GM21717 (cell line): ENCODE measurements around the gene CAV1.
"Not testable (repeated sequence)": the region's sequence is repeated elsewhere in the genome, so short reads cannot be mapped to it uniquely, and the experiment has no call there.

Experiments used
- ATAC-seq: cut with Tn5 transposase; IDR thresholded peaks from one replicate; pipeline ENCODE4 v1.9.1; 2021; ENCODE audit warnings: mild to moderate bottlenecking, moderate library complexity; ENCODE audit not compliant: unreplicated experiment

CAV1 gene, protein sequence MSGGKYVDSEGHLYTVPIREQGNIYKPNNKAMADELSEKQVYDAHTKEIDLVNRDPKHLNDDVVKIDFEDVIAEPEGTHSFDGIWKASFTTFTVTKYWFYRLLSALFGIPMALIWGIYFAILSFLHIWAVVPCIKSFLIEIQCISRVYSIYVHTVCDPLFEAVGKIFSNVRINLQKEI

DNA sequence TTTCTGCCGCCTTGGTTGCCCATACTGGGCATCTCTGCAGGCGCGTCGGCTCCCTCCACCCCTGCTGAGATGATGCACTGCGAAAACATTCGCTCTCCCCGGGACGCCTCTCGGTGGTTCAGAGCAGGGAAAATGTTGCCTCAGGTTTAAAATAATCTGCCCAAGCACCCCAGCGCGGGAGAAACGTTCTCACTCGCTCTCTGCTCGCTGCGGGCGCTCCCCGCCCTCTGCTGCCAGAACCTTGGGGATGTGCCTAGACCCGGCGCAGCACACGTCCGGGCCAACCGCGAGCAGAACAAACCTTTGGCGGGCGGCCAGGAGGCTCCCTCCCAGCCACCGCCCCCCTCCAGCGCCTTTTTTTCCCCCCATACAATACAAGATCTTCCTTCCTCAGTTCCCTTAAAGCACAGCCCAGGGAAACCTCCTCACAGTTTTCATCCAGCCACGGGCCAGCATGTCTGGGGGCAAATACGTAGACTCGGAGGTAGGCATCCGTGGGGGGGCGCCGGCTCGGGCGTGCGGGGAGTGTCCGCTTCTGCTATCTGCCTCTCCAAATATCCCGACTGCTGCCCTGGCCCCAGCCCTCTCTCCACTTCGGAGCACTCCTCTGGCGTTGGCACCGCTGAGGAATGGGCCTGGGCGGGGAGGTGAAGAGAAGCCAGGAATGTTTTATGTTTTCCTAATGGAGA, at the start of gene CAV1:
TSS of gene CAV1 (plus strand) at position 428 of the 689 bp plus-strand sequence. CDS start at position 455, 27 bp downstream.
- ATAC-seq = peak; percentile 29

DNA sequence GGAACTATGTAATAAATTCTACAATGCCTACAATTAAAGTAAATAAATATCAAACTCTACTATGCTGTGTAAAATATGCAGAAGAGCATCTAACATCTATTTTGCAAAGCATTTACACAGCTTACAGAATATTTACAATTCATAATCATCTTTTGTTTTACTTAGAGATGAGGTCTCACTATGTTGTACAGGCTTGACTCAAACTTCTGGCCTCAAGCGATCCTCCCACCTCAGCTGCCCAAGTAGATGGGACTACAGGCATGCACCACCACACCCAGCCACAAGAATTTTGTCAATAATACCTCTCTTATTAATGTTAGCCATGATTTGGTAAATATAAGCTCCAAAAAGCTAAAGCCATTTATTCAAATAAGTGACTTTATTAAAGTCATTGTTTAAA, 47.2 kb upstream of the CAV1 start:
- ATAC-seq = no peak

DNA sequence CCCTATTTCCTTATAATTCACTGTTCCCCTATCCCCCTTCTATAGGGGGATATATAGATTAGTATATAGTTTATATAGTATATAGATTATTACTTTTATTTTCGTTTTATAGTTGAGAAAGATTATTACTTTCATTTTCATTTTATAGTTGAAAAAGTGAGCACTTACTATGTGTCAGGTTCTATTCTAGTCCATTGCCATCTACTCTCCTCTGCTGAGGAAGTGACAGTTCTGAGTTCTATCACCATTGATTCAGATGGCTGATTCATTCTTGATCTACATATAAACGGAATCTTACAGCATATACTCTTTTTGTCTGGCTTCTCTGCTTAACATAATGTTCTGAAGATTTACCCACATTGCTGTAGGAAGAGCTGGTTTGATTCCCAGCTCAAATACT, 46.0 kb upstream of the CAV1 start:
- no peak for ATAC-seq

DNA sequence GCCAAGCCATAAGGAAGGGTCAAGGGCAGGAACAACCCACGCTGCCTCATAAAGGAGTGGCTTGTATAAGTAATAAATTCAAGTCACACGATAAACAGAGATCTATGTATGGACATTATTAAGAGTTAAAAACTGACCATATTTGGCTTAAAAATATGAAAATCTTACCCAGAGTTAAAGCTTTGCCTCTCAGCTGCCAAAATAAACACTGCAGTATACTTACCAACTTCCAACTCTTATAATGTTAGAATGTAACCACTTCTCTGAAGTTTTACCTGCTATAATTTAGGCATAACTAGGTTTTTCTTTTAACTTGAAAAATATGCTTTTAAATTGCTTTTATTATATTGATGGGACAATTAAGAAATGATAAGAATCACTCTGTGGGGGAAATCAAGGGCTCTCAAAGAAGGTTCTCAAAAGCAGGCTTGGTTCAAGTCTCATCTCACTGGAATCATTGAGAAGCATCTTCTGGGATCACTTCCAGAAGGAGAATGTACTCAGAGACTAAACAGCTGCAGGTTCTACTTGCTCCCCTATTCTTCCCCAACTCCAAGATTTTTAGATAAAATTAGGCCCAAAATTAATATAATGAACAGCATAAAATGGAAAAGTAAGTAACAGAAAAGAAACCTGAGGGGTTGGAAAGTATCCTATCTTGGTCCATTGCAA, 41.4 kb upstream of the CAV1 start:
- no peak for ATAC-seq

DNA sequence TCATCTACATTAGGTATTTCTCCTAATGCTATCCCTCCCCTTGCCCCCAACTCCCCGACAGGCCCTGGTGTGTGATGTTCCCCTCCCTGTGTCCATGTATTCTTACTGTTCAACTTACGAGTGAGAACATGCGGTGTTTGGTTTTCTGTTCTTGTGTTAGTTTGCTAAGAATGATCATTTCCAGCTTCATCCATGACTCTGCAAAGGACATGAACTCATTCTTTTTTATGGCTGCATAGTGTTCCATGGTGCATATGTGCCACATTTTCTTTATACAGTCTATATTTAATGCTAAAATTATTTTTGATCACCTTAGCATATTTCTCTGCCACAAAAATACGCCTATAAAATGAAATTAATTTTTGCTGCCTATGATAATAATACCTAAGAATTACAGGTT, 40.4 kb upstream of the CAV1 start:
- not testable (repeated sequence) for ATAC-seq

DNA sequence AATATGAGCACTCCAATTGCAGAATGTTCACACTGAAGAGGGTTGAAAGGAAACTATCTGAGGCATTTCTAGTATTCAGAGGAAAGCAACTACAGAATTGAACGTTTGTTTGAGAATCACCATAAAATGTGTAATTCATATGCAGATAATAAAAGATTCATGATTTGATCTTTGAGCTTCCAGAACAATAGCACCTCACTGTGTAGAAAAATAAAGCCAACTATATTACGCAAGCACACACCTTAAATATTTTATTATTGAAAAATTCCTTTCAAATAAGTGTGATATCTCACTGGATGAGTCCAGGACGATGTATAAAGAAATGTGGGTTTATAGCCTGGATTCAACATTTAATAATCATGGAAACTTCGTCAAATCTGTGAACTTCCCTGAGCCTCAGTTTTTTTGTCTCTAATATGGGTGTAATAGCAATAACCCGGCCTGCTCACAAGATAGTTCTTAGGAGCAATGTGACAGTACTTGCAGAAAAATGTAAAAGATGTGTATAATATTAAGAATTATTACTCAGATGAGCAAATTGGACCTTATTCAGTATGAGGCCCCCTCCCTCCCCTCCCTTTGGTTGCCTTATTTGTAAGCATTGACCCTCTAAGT, 36.8 kb upstream of the CAV1 start:
- no peak for ATAC-seq

DNA sequence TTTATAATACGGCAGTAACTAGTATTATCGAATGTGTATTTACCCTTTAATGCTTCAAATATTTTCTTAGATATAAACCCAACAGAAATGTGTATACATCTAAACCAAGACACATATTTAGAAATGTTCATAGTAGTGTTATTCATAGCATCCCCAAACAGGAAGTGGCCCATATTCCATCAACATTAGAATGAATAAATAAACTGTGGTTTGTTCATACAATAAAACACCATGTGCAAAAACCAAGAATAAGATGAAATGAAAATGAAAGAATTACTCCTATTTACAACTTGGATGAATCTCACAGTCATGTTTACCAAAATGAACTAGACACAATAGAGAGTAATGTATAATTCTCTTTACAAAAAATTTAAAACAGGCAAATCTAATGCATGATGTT, 34.5 kb upstream of the CAV1 start:
- no peak for ATAC-seq

DNA sequence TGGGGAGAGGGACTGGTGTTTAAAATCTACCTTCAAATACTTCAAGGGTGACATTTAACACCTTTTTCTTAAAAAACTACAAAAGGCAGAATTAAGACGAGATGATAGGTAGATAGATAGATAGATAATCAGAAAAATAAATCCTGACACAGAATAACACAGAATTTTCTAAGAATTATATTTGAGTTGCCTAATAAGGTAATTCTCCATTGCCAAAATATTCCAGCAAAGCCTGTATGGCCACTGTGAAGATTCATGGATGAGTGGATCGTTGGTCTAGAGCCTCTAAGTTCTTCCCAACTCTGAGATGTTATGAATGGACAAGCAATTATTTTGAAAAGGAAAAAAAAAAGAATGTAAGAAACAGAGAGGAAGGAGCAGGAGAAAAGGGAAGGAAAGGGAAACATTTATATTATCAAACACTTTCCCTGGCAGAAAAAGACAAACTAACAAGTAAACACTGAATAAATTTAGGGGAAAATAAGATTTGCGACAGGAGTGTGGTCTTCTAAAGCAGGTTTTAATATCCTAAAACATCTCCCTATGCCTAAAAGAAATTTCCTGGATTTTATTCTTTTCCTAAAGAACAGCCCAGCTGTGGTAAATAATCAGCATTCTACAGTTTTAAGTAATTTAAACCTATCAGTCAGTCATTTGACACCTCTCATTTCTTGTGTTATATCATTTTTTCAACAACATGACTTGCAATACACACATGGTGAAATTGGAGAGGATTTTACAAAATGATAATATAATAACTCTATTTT, 32.8 kb upstream of the CAV1 start:
- ATAC-seq = no peak

DNA sequence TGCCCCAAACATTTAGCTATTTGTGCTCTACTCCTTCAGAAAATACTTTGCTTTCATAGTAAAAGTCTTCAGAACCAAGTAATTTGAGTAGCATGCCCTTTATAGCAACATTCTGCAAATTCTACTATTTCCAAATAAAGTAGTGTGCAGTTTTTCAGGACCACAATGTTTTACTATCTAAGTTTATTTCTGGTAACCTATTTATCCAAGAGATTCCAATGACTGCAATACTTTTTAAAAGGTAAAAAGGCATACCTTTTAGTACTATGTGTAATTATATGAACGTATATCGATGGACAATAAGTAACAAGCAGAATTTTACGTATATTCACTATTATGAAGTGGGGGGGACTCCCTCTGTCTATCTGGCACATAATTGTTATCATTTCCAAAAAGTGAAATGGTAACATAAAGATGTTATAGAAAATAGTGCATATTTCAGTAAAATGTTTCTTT, 32.2 kb upstream of the CAV1 start:
- ATAC-seq = no peak

DNA sequence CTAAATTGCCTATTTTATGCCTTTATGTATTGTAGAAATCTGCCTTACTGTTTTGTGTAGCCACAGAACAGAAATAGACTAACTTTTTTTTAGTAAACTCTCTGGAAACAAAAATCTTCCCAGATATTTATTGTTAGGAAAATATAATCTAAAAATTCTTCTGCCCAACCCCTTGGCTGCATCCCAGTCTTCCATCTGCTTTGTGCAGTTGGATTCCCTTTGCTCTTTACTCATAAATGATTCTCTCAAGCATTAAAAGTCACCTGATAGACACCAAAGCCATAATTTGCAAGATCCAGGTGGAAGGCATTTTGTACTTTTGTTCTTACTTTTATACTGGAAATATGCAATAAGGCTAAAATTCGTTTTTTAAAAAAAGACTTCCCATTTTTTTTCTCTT, 31.4 kb upstream of the CAV1 start:
- ATAC-seq = no peak

DNA sequence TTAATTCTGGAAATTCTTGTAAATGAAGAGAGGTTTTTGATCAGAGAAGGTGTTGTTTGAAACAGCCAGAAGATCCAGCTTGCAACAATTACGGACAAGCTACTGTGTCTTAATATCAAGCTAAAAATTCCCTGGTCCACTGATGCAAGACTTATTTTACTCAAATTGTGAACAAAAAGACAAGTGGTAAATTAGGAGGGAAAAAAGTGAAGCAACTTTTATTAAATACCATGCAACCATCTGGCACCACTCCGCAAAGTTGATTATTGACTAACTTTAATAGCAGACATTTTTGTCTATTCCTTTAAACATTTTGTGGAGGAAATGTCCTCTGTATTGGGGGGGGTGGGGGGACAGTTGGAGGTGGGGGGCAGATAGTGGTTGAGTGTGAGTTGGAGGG, 30.4 kb upstream of the CAV1 start:
- no peak for ATAC-seq

DNA sequence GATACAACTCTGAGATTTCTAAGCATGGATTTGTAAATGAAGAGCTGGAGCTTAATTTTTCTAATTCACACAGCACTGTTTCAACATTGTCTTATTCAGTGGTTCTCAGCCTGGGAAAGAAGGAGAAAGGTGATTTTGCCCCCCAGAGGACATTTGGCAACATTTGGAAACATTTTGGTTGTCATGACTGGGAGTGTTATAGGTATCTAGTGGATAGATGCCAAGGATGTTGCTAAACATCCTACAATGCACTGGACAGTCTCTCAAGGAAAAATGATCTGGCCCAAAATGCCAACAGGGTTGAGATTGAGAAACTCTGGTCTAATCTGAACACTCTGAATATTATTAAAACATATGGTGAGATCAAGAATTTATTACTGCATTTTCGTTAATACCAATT, 29.1 kb upstream of the CAV1 start:
- ATAC-seq = no peak

DNA sequence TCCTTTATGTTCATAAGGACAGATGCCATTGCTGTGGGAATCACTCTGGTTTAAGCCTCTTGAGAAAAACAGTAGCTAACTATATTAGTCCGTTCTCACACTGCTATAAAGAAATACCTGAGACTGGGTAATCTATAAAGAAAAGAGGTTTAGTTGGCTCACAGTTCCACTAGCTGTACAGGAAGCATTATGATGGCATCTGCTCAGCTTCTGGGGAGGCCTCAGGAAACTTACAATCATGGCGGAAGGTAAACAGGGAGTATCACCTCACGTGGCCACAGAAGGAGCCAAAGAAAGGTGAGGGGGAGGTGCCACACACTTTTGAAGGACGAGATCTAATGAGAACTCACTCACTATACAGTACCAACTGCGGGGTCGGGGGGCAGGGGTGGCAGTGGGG, 28.2 kb upstream of the CAV1 start:
- ATAC-seq = no peak

DNA sequence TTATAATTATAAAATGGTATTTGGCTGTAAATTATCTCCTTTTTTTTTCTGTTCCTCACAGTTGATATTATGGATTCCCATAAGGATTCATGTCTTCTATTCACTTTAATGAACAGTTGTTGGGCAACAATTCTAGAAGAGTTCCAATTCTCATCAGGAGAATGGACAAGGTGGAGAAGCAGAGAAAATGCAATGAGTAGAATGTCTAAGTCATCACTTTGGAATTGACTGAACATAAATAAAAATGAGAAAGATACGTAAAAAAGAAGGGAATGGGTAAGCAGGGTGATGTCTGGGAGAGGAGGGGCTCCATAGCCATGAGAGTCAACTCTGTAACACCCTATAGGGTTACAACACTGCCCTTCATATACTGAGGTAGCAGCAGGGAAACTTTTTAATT, 27.1 kb upstream of the CAV1 start:
- no peak for ATAC-seq

DNA sequence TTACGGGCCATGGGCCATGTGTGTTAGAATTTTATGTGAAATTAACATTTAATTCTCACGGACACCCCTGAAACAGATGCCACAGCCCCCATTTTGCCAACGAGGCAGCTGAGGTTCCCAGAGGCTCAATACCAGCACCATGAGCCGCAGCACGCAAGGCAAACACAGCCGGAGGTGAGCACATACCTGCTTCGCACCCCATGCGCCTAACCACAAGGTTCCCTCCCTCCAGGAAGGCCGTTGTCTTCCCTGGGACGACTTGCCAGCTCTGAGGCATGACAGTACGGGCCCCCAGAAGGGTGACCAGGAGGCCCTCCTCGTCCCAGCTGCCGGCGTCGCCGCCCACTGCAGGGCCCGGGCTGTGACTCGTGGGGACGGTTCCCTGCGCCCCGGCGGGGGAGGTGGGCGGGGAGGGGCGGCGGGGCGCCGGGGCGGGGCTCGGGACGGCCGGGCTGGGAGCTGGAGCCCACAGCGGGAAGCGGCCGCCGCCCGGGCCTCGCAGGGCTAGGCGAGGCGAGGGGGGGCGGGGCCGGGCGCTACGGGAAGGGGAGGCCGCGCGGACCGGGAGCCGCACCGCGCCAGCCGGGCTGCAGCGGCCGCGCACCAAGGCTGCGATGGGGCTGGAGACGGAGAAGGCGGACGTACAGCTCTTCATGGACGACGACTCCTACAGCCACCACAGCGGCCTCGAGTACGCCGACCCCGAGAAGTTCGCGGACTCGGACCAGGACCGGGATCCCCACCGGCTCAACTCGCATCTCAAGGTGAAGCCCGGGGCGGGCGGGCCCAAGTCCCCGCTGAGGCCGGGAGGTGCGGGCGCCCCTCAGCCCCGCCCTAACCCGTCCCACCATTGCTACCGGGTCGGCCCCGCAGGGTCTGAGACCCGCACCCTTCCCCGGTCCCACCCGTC, 25.4 kb upstream of the CAV1 start, which contains the start of gene CAV2:
TSS of gene CAV2 (plus strand) at position 571 of the 910 bp plus-strand sequence. CDS start at position 615, 44 bp downstream.
- no peak for ATAC-seq

DNA sequence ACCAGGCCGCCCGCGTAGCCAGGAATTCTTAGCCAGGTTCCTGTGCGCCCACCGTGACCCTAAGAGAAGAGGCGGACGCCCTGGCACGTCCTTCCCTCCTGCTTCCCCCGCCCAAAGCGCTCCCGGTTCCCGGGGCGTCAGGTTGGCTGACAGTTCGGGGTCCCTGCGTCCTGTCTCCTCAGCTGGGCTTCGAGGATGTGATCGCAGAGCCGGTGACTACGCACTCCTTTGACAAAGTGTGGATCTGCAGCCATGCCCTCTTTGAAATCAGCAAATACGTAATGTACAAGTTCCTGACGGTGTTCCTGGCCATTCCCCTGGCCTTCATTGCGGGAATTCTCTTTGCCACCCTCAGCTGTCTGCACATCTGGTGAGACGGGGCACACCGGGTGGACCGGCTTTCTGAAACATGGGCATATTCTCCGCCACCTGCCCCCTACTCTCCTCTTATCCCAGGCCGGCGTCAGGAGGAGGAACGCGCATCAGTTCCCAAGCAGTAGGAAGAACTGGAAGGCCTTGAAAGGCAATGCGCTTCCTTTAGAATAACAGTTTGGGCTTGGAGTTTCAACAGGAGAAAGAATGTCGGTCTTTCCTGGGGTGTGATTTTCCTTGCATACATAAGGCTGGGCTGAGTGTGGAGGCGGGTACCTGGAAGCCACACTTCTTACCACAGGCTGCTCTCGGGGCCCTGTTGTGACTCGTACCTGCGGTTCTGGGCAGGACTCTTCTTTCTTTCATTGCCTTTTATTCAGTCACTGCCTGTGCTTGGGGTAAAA, 24.6 kb upstream of the CAV1 start:
- peak; percentile 63 for ATAC-seq

DNA sequence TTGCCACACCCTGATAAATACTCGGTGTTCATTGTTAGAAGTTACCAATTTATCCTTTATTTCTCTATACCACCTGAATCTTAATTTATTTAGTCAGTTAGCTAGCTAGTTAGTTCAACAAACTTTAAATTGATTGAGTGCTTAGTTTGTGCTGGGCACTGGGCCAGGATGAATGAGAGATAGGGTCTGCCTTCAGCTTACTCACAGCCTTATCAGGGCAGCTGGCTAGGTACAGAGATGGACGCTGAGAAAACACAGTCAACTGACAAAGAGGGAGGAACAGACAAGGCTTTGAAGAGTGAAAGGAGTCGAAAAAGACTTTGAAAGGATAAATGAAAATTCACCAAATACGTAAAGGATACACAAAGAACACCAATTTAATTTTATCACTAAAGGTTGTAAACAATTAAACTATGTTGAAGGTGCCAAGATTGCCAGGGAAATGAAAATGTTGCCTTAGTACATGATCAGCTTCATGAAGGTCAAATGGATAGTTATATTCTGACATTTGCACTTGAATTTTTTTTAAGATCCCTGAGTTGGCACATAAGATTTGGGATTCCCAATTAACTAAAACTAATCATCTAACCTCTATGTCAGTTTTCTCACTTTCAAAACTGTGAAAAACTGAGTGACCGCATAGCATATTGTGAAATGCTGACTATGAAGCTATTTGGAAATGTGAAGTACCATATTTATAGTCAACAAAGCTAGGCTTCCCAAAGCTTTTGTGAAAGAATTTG, 23.2 kb upstream of the CAV1 start:
- ATAC-seq = no peak
